ENCODE measurements around the gene CACTIN.
"Not testable (repeated sequence)": the region's sequence is repeated elsewhere in the genome, so short reads cannot be mapped to it uniquely, and the experiment has no call there.

CACTIN gene

GRCh38 chr19:3661284-3662238 is 35.0 kb upstream of the CACTIN start:
- no peak for DNase-seq

GRCh38 chr19:3660493-3661219 is 34.1 kb upstream of the CACTIN start:
- no peak for DNase-seq

- no peak for DNase-seq
Measured at GRCh38 chr19:3659746-3660112, 33.1 kb upstream of the CACTIN start.

GRCh38 chr19:3658870-3659745 is 32.5 kb upstream of the CACTIN start:
- DNase-seq = no peak

- no peak for DNase-seq
Measured at GRCh38 chr19:3658004-3658869, 31.6 kb upstream of the CACTIN start.

- DNase-seq = no peak
Measured at GRCh38 chr19:3657395-3657769, 30.8 kb upstream of the CACTIN start.

GRCh38 chr19:3656747-3657394 is 30.3 kb upstream of the CACTIN start:
- DNase-seq = no peak

- no peak for DNase-seq
Measured at GRCh38 chr19:3656073-3656746, 29.6 kb upstream of the CACTIN start.

GRCh38 chr19:3655402-3656072 is 28.9 kb upstream of the CACTIN start:
- DNase-seq = no peak

- no peak for DNase-seq
Measured at GRCh38 chr19:3653865-3654513, 27.4 kb upstream of the CACTIN start.

GRCh38 chr19:3653081-3653795 is 26.6 kb upstream of the CACTIN start:
- DNase-seq = no peak

GRCh38 chr19:3652422-3652821 is 25.8 kb upstream of the CACTIN start:
- no peak for DNase-seq

- DNase-seq = no peak
Measured at GRCh38 chr19:3651684-3652083, 25.1 kb upstream of the CACTIN start.

- no peak for DNase-seq
Measured at GRCh38 chr19:3649888-3650287, 23.3 kb upstream of the CACTIN start.

GRCh38 chr19:3648037-3648905 is 21.7 kb upstream of the CACTIN start:
- DNase-seq = no peak

- DNase-seq = not testable (repeated sequence)
Measured at GRCh38 chr19:3647102-3647501, 20.5 kb upstream of the CACTIN start.

- no peak for DNase-seq
Measured at GRCh38 chr19:3646336-3647092, 19.9 kb upstream of the CACTIN start.

Data from stimulated activated CD4-positive, alpha-beta T cell treated with anti-CD3 and anti-CD28 coated beads, Interleukin-12 subunit alpha, Interleukin-12 subunit beta, amount 100 ng/mL, for 4 hours (primary cell).